ENCODE measurements around the gene DDIAS. TPM values are rescaled to one million over a fixed set of nuclear protein-coding genes. Genes with fewer than 3 reads are reported as not detected.
A peak's percentile ranks its signal among the peaks of the same experiment; 100 is the strongest.
"Not testable (repeated sequence)": the region's sequence is repeated elsewhere in the genome, so short reads cannot be mapped to it uniquely, and the experiment has no call there.

The DDIAS gene
- total and polyA plus RNA-seq, 9 of the 15 experiments (the other 6 are each of a cell fraction or from before 2014, with no cell fraction given) = 9.4 to 27.2 (median 23.3) TPM

GRCh38 chr11:82962021-82962420, 60.5 kb downstream of the DDIAS start:
- ATAC-seq; H3K9me3 ChIP-seq (replicated peaks; ENCODE audit: control insufficient read depth, insufficient read depth, low read depth, low read length); intact Hi-C loops (cut with micrococcal nuclease); H3K79me2 ChIP-seq (ENCODE audit: control insufficient read depth, insufficient read depth, low read length); BruUV-seq (replicated peaks); POLR2A ChIA-PET; CTCF ChIA-PET (ENCODE audit: low intra/inter-chr PET ratio); H3K27ac ChIP-seq (ENCODE audit: extremely low read depth, low read depth, low read length); H3K4me1 ChIP-seq (replicated peaks in 1 of 2; ENCODE audit: control insufficient read depth in 2 of 2, insufficient read depth in 2 of 2, low read length in 2 of 2); H3K36me3 ChIP-seq (ENCODE audit: control insufficient read depth, insufficient read depth, low read length); H4K20me1 ChIP-seq (replicated peaks; ENCODE audit: control insufficient read depth, insufficient read depth, low read length); in situ Hi-C loops (cut with MboI); H3K4me2 ChIP-seq (ENCODE audit: insufficient read depth, low read length); DNase-seq (ENCODE audit: extremely low read depth in 1 of 4, low spot score in 3 of 4); H2AFZ ChIP-seq (ENCODE audit: low read depth, low read length); H3K4me3 ChIP-seq; FAIRE-seq; H3K9ac ChIP-seq (ENCODE audit: insufficient read depth in 1 of 2, low read depth in 2 of 2, low read length in 2 of 2); H3K9me1 ChIP-seq (ENCODE audit: control insufficient read depth, insufficient read depth, low read length); H3K27me3 ChIP-seq (ENCODE audit: control insufficient read depth in 2 of 2, insufficient read depth in 2 of 2, low read length in 2 of 2): not testable (repeated sequence)
- TF ChIP-seq ZNF146 (CRISPR knock-in tag; IDR thresholded peaks at IDR 0.05; ENCODE audit: unreplicated experiment) = peak; percentile 80
- TF ChIP-seq RBM25 (IDR thresholded peaks at IDR 0.05; ENCODE audit: low read depth, low read length, severe bottlenecking) = peak; percentile 2

GRCh38 chr11:82967381-82967780, 65.8 kb downstream of the DDIAS start:
- FAIRE-seq = no peak
- in situ Hi-C loops (cut with MboI) = no loop called here
- TF ChIP-seq CCNT2 (IDR thresholded peaks at IDR 0.05; ENCODE audit: borderline replicate concordance, extremely low read depth, insufficient read length, low read depth, low read length) = no peak
- no peak for TF ChIP-seq ZNF707 (CRISPR knock-in tag; conservative IDR thresholded peaks at IDR 0.05)
- TF ChIP-seq TOE1 (IDR thresholded peaks at IDR 0.05; ENCODE audit: borderline replicate concordance) = no peak
- TF ChIP-seq TOE1 (CRISPR knock-in tag; IDR thresholded peaks at IDR 0.05; ENCODE audit: borderline replicate concordance, low read depth) = no peak
- TF ChIP-seq ATF3 (IDR thresholded peaks at IDR 0.05) = no peak
- no peak for TF ChIP-seq ATF3 (CRISPR knock-in tag; conservative IDR thresholded peaks at IDR 0.05)
- TF ChIP-seq ZNF239 (CRISPR knock-in tag; IDR thresholded peaks at IDR 0.05) = no peak
- TF ChIP-seq NR2F6 (CRISPR knock-in tag; IDR thresholded peaks at IDR 0.05) = no peak
- no peak for TF ChIP-seq CREM (IDR thresholded peaks at IDR 0.05; ENCODE audit: low read depth)
- TF ChIP-seq KLF10 (CRISPR knock-in tag; IDR thresholded peaks at IDR 0.05) = no peak
- no peak for TF ChIP-seq ZNF165 (CRISPR knock-in tag; IDR thresholded peaks at IDR 0.05; ENCODE audit: borderline replicate concordance)
- TF ChIP-seq NFE2L1 (tag; IDR thresholded peaks at IDR 0.05; ENCODE audit: borderline replicate concordance, low read depth) = no peak
- no peak for TF ChIP-seq ZNF512 (tag; IDR thresholded peaks at IDR 0.05)

More at GRCh38 chr11:82967381-82967780, 65.8 kb downstream of the DDIAS start:
- no peaks in the 10 kb centered on the region for H3K9me3 ChIP-seq (replicated peaks; ENCODE audit: control insufficient read depth, insufficient read depth, low read depth, low read length)
- H3K36me3 ChIP-seq (ENCODE audit: control insufficient read depth, insufficient read depth, low read length) = no peaks in the 10 kb centered on the region
- intact Hi-C loops (cut with micrococcal nuclease) = no loop called here
- no peak overlapping the region for H2AFZ ChIP-seq (ENCODE audit: low read depth, low read length)
- no peak overlapping the region for H3K27ac ChIP-seq (ENCODE audit: extremely low read depth, low read depth, low read length)
- no peak overlapping the region for H3K4me3 ChIP-seq
- no peaks in the 10 kb centered on the region for H3K79me2 ChIP-seq (ENCODE audit: control insufficient read depth, insufficient read depth, low read length)
- H4K20me1 ChIP-seq (replicated peaks; ENCODE audit: control insufficient read depth, insufficient read depth, low read length) = no peaks in the 10 kb centered on the region
- no peak for DNase-seq (ENCODE audit: extremely low read depth in 1 of 4, low spot score in 3 of 4)
- no peaks in the 10 kb centered on the region for H3K9me1 ChIP-seq (ENCODE audit: control insufficient read depth, insufficient read depth, low read length)
- BruUV-seq (replicated peaks) = no TSS peak
- 5% methylated on average over 4 of the region's 4 CpGs for WGBS (ENCODE audit: insufficient coverage, low coverage, missing lambda C conversion rate)
- H3K4me2 ChIP-seq (ENCODE audit: insufficient read depth, low read length) = no peak overlapping the region
- CTCF ChIA-PET (ENCODE audit: low intra/inter-chr PET ratio) = no interaction called here
- no peaks in the 10 kb centered on the region for H3K27me3 ChIP-seq (ENCODE audit: control insufficient read depth in 2 of 2, insufficient read depth in 2 of 2, low read length in 2 of 2)
- ATAC-seq = no peak
- H3K9ac ChIP-seq (ENCODE audit: insufficient read depth in 1 of 2, low read depth in 2 of 2, low read length in 2 of 2) = no peak overlapping the region
- H3K4me1 ChIP-seq (replicated peaks in 1 of 2; ENCODE audit: control insufficient read depth in 2 of 2, insufficient read depth in 2 of 2, low read length in 2 of 2) = no peaks in the 10 kb centered on the region
- POLR2A ChIA-PET = no interaction called here
